Keratinocyte (primary cell): ENCODE results near the gene CLMN. TPM values are rescaled to one million over a fixed set of nuclear protein-coding genes. Genes with fewer than 3 reads are reported as not detected.

Experiments used
- DNase-seq: peaks from one replicate; pipeline ENCODE4 v3.0.0-alpha.2; 2011; ENCODE audit warnings: low read depth, missing footprints, low spot score
- FAIRE-seq: peaks from 2 replicates; lab custom pipeline; 2011; peaks lifted over from hg19 to GRCh38; lab: Jason Lieb, UNC
- H2AFZ ChIP-seq: 2 replicates; pipeline ENCODE4 v1.6.0; 2012; ENCODE audit warnings: low read length, control low read depth, inconsistent platforms; ENCODE audit not compliant: control insufficient read depth
- H3K27ac ChIP-seq: 2 replicates; pipeline ENCODE4 v1.5.1; 2011; ENCODE audit warnings: low read length; ENCODE audit not compliant: control insufficient read depth, insufficient read depth
- H3K27me3 ChIP-seq: 3 replicates; pipeline ENCODE4 v1.6.0; 2011; ENCODE audit warnings: low read length; ENCODE audit not compliant: control insufficient read depth, insufficient read depth; ENCODE audit errors: extremely low read depth
- H3K36me3 ChIP-seq, 2 experiments: 2 replicates in 1 of 2; 3 replicates in 1 of 2; pipeline ENCODE4 v1.5.1; 2011; ENCODE audit warnings: low read length in 2 of 2, mild to moderate bottlenecking in 1 of 2; ENCODE audit not compliant: control insufficient read depth in 2 of 2, insufficient read depth in 2 of 2; ENCODE audit errors: extremely low read depth in 1 of 2
- H3K4me1 ChIP-seq: 3 replicates; pipeline ENCODE4 v1.5.1; 2011; ENCODE audit warnings: low read length; ENCODE audit not compliant: control insufficient read depth, insufficient read depth; ENCODE audit errors: extremely low read depth
- H3K4me2 ChIP-seq: 3 replicates; pipeline ENCODE4 v1.6.0; 2011; ENCODE audit warnings: low read depth, low read length; ENCODE audit not compliant: control insufficient read depth, insufficient read depth; ENCODE audit errors: extremely low read depth
- H3K4me3 ChIP-seq, 3 experiments: fragments of 200-600 bp in 1 of 3; sonication (generic) in 1 of 3; 2 replicates in 2 of 3; 3 replicates in 1 of 3; pipeline ENCODE4 v1.5.1; 2011 to 2016; ENCODE audit warnings: low read length in 3 of 3, mild to moderate bottlenecking in 3 of 3, control low read depth in 2 of 3, inconsistent platforms in 1 of 3, low read depth in 1 of 3, mixed read lengths in 1 of 3, mixed run types in 1 of 3, moderate library complexity in 1 of 3; ENCODE audit not compliant: control insufficient read depth in 2 of 3, insufficient read depth in 2 of 3; ENCODE audit errors: extremely low read depth in 1 of 3
- H3K79me2 ChIP-seq: 2 replicates; pipeline ENCODE4 v1.6.0; 2012; ENCODE audit warnings: low read length; ENCODE audit not compliant: control insufficient read depth, insufficient read depth
- H3K9ac ChIP-seq: 3 replicates; pipeline ENCODE4 v1.6.0; 2011; ENCODE audit warnings: low read length; ENCODE audit not compliant: control insufficient read depth, insufficient read depth; ENCODE audit errors: extremely low read depth
- H3K9me1 ChIP-seq: 3 replicates; pipeline ENCODE4 v1.6.0; 2011; ENCODE audit warnings: low read length; ENCODE audit not compliant: control insufficient read depth, insufficient read depth; ENCODE audit errors: extremely low read depth
- H3K9me3 ChIP-seq: 2 replicates; pipeline ENCODE4 v1.5.1; 2012; ENCODE audit warnings: low read depth, low read length; ENCODE audit not compliant: control insufficient read depth
- H4K20me1 ChIP-seq: 3 replicates; pipeline ENCODE4 v1.6.0; 2011; ENCODE audit warnings: low read length; ENCODE audit not compliant: control insufficient read depth, insufficient read depth; ENCODE audit errors: extremely low read depth
- EZH2 ChIP-seq: IDR thresholded peaks from one replicate; pipeline ENCODE4 v1.6.1; 2012; ENCODE audit warnings: inconsistent platforms, mild to moderate bottlenecking, low read length, moderate library complexity
- dilution Hi-C: fragments of 300-500 bp; cut with MboI; formaldehyde crosslinking; loops from one replicate; pipeline ENCODE4 v1.7.0; 2020; ENCODE audit warnings: low sequenced_read_pairs; ENCODE audit not compliant: extremely low pct_ligation_motif_present
- polyA plus RNA-seq, 5 experiments: library from polyadenylated mRNA; depleted of rRNA in 3 of 5; stranded (reverse) in 3 of 5; stranded (forward) in 1 of 5; unstranded in 1 of 5; fragments of >200 nt; gene quantifications; 1 replicate in 1 of 5; 2 replicates in 3 of 5; 3 replicates in 1 of 5; pipeline versions ENCODE4 v1.2.1 to v1.2.3, GENCODE V29; 2011 to 2012; ENCODE audit warnings: missing spikeins in 2 of 5, low read depth in 1 of 5, low replicate concordance in 1 of 5
- TF ChIP-seq, protein P1 (sequence below), 3 experiments: IDR thresholded peaks in 1 of 3; conservative IDR thresholded peaks in 1 of 3; optimal IDR thresholded peaks in 1 of 3; 2 replicates in 2 of 3; 3 replicates in 1 of 3; pipeline versions ENCODE3 to v1.5.1; 2011; ENCODE audit warnings: low read length in 3 of 3, mild to moderate bottlenecking in 3 of 3, moderate library complexity in 2 of 3, control low read depth in 1 of 3, inconsistent platforms in 1 of 3; ENCODE audit not compliant: insufficient read depth in 2 of 3; ENCODE audit errors: extremely low read depth in 1 of 3

Gene CLMN
- polyA plus RNA-seq, 1 donor (not counting 4 experiments of a cell fraction or from before 2014, with no cell fraction given) = 6.1 TPM

DNA sequence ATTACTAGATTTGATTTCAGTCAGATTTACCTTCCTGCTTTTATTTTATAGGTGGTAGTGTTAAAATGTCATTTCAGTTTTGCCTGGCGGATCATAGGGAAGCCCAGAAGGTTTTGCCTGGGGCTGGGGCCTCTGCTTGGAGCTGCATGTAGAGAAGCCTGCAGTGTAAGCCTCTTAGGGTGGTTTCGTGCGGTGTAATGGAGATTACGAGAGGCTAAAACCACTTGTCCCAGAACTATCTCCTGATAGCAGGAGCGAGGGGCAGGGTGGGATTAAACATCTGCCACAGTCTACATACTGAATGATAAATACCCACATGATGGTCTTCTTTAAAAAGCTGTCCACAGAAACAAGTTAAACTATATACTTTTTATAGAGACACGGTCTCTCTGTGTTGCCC is 127.4 kb downstream of the CLMN start:
- H4K20me1 ChIP-seq = no peaks in the 10 kb centered on the region
- FAIRE-seq = no peak
- no peak overlapping the region for H3K4me3 ChIP-seq
- no peaks in the 10 kb centered on the region for H3K9me1 ChIP-seq
- no peak overlapping the region for H3K4me2 ChIP-seq
- no peak overlapping the region for H3K27ac ChIP-seq
- H3K36me3 ChIP-seq = peaks cover 0 to 5% of the 10 kb centered on the region in 2 experiments
- TF ChIP-seq EZH2 = no peak
- TF ChIP-seq, protein P1, sequence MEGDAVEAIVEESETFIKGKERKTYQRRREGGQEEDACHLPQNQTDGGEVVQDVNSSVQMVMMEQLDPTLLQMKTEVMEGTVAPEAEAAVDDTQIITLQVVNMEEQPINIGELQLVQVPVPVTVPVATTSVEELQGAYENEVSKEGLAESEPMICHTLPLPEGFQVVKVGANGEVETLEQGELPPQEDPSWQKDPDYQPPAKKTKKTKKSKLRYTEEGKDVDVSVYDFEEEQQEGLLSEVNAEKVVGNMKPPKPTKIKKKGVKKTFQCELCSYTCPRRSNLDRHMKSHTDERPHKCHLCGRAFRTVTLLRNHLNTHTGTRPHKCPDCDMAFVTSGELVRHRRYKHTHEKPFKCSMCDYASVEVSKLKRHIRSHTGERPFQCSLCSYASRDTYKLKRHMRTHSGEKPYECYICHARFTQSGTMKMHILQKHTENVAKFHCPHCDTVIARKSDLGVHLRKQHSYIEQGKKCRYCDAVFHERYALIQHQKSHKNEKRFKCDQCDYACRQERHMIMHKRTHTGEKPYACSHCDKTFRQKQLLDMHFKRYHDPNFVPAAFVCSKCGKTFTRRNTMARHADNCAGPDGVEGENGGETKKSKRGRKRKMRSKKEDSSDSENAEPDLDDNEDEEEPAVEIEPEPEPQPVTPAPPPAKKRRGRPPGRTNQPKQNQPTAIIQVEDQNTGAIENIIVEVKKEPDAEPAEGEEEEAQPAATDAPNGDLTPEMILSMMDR (optimal IDR thresholded peaks at IDR 0.05 in 1 of 3, IDR thresholded peaks at IDR 0.05 in 1 of 3, conservative IDR thresholded peaks at IDR 0.05 in 1 of 3; ENCODE audit: extremely low read depth in 1 of 3, insufficient read depth in 2 of 3, low read length in 3 of 3) = no peak
- H3K4me1 ChIP-seq = no peaks in the 10 kb centered on the region
- dilution Hi-C loops = no loop called here
- H2AFZ ChIP-seq = no peak overlapping the region
- H3K79me2 ChIP-seq = no peaks in the 10 kb centered on the region
- H3K9me3 ChIP-seq = no peaks in the 10 kb centered on the region
- no peaks in the 10 kb centered on the region for H3K27me3 ChIP-seq
- DNase-seq = no peak
- no peak overlapping the region for H3K9ac ChIP-seq

DNA sequence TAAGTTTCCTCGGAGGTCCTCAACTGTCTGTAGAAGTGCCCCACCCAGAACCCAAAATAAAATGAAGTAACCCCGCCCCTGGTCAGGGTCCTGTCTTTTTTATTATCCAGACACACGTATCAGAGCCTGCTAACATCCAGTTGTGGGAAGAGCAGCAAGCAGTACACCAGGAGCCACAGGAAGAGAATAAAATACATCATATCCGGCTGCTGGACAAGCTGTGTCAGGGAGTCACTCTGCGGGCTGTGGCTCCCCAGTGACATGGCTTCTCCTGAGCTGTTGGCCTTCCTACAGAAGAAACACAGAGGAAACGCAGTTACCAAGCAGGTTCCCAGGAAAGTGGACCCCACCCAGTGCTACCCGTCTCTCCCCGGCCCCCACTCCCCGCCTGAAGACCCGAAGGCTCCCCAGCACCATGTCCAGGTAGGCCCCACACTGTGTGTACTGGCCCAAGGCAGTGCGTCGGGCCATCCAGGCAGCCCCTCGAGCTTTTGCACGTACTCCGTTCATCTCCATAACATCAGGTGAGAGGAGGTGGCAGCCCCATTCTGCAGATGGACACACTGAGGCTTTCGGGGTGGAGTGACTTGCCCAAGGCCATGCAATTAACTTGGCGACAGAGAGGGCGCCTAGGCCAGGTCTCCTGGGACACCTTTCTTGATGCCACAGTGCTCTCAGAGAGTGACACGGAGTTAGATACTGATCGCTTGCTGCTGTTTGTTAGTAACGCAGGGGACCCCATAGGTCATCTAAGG is 128.1 kb downstream of the CLMN start:
- Histone ChIP-seq H3K4me1 (no peaks in the 10 kb centered on the region), H3K27ac (no peak overlapping the region), H3K79me2 (no peaks in the 10 kb centered on the region), H3K27me3 (no peaks in the 10 kb centered on the region), H3K9me1 (no peaks in the 10 kb centered on the region), H2AFZ (no peak overlapping the region), H3K36me3 (peaks cover 0 to 5% of the 10 kb centered on the region in 2 experiments), H3K9ac (no peak overlapping the region), H4K20me1 (no peaks in the 10 kb centered on the region), H3K4me3 (no peak overlapping the region), H3K9me3 (no peaks in the 10 kb centered on the region), H3K4me2 (no peak overlapping the region)
- TF ChIP-seq EZH2 = no peak
- TF ChIP-seq, protein P1 (optimal IDR thresholded peaks at IDR 0.05 in 1 of 3, IDR thresholded peaks at IDR 0.05 in 1 of 3, conservative IDR thresholded peaks at IDR 0.05 in 1 of 3; ENCODE audit: extremely low read depth in 1 of 3, insufficient read depth in 2 of 3, low read length in 3 of 3) = no peak
- FAIRE-seq (no peak), DNase-seq (no peak)
- dilution Hi-C loops = no loop called here
